ENCODE measurements around the gene CNOT10.
"Not testable (repeated sequence)": the region's sequence is repeated elsewhere in the genome, so short reads cannot be mapped to it uniquely, and the experiment has no call there.

The CNOT10 gene

GRCh38 chr3:32757618-32758374 is 72.8 kb downstream of the CNOT10 start:
- no peak for DNase-seq (ENCODE audit: low read depth)

DNA sequence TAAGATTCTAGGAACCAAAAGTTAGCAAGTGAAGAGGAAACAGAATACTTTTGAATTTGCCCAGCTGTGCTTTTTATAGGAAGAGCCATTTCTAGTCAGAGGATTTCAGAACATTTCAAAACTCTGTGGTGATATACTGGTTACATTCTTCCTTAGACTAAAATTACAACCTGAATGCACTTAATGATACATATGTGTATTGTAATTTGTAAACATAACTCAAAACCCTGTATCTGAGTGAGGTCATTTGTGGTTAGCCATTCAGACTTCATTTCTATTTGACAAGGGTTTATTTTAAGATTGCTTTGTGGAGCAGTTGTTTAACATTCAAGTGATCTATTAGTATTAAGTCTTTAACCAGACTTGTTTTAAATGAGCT is 73.4 kb downstream of the CNOT10 start:
- no peak for DNase-seq (ENCODE audit: low read depth)

DNA sequence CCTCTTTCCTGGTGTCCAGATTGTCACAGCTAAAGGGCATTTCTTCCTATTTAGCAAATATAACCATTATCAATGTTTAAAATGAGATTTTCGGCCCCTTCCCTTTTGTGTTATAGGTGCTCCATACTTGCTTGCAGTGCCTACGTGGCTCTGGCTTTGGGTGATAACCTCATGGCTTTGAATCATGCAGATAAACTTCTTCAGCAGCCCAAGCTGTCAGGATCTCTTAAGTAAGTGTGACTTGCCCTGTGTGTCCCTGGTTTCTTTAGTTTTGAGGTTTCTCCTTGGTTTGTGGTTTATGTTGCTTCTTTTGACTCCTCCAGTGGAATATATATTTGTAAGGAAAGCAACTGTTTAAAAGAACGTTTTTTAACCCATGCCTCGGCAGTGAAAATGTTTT is 74.4 kb downstream of the CNOT10 start:
- DNase-seq (ENCODE audit: low read depth), result no peak

- no peak for DNase-seq (ENCODE audit: low read depth)
These were observed 79.5 kb downstream of the CNOT10 start for GRCh38 chr3:32764481-32764880.

DNA sequence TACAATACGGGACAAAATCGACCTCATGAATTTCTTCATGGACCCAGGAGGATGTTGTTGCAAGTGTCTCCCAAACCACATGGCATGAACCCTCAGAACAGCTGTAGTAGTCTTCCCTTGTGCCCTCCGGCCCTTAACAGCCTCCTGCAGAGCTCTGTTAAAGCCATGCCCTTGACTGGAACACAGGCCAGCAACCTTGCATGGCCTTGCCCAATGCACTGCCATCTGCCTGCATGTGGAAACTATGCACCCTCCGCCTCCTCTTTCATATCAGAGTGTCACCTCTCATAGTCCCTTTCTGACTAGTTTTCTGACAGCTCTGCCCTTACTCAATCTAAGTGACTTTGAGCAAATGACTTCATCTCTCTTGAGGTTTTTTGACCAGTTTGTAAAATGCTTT is 93.4 kb downstream of the CNOT10 start:
- DNase-seq (ENCODE audit: low read depth), result no peak

DNA sequence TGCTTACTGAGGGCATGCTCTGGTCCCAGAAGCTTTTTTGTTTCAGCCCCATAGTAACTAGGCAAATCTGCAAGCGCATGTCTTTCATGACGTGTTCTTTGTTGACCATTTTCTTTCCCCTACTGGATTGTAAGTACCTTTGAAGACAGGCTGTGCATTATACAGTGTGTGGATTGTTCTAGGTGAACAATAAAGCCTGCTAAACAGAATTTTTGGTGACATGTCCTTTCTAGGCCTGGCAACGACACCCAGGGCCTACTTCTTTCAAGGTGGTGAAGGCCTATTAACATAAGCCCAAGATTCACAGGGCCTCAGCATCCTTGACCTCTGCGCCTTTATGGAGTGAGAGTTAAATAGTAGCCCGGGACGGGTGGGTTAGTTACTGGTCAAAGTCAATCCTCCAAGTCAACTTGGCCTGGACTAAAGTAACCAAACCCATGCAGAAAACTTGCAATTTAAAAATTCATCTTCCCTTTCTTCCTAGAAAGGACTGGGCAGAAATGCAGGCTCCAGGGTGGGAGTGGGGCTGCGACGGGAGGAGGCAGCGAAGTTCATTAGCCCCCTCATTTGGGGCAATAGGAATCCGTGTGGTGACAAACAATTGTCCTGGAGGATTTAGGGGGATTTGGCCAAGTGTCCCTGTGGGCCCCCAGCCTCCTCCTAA is 95.2 kb downstream of the CNOT10 start:
- no peak for DNase-seq (ENCODE audit: low read depth)

GRCh38 chr3:32780735-32781210 is 95.8 kb downstream of the CNOT10 start:
- DNase-seq (ENCODE audit: low read depth), result no peak

- DNase-seq (ENCODE audit: low read depth), result peak; percentile 49
These were observed 96.4 kb downstream of the CNOT10 start for GRCh38 chr3:32781211-32781968.

DNA sequence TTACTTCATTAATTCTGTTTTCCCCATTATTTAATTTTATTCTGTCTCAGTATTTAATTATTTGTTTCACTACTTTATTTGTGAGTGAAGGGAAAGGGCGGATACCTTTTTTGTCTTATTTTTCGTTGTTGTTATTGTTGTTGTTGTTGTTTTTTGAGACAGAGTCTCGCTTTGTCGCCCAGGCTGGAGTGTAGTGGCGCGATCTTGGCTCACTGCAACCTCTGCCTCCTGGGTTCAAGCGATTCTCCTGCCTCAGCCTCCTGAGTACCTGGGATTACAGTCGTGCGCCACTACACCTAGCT is 96.9 kb downstream of the CNOT10 start:
- DNase-seq (ENCODE audit: low read depth), result not testable (repeated sequence)

DNA sequence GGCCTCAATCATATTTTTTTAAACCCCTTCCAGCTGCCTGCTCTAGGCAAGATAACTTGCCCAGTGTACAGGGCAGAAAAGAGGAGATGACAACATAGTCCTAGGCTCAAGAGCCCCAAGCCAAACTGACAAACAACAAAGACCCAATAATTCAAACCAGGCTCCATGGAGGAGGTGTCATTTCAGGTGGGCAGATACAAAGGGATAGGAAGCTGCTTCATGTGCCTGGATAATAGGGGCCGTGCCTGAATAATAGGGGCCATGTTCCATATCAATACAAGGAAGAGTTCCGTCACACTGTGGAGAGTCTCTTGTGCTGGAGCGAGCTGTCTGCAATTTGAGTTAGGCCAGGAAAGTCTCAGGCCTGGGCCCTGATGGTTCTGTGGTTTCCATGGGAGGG is 97.4 kb downstream of the CNOT10 start:
- DNase-seq (ENCODE audit: low read depth), result no peak

- DNase-seq (ENCODE audit: low read depth), result no peak
These were observed 106.8 kb downstream of the CNOT10 start for GRCh38 chr3:32791833-32792232.

DNA sequence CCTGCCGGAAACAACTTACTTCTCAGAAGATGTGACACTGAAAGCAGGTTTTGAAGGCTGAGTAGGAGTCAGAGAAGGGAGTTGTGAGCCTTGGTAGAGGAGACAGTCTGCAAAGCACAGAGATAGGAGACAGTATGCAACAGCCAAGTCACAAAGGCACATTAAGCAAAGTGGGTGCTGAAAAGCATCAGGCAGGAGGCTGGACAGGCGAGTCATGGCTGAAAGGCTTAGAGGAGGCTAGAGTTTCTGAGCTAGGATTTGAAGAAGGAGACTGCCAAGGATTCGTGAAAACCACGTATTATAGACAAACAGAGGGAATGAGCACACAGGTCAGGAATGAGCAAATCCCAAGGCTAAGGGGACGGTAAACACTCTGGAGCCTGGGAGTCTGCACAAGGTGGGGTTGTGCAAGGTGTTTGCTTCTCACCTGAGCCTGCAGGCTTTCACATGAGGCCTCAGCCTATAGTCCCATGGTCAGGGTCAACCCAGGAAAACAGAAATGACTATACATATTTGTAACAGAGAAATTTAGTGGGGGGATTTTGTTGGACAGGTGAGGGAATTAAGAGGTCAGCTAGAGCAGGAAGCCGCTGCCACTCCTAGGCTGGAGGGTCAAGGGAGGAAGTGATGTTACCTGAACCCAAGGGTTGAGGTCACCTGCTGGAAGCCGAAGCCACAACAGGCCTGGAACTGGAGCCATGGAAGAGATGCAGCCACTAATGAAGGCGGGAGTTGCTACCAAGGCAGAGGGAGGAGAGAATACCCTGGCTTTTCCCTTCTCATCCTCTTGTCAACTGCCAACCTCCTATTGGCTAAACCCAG is 109.7 kb downstream of the CNOT10 start:
- no peak for DNase-seq (ENCODE audit: low read depth)

DNA sequence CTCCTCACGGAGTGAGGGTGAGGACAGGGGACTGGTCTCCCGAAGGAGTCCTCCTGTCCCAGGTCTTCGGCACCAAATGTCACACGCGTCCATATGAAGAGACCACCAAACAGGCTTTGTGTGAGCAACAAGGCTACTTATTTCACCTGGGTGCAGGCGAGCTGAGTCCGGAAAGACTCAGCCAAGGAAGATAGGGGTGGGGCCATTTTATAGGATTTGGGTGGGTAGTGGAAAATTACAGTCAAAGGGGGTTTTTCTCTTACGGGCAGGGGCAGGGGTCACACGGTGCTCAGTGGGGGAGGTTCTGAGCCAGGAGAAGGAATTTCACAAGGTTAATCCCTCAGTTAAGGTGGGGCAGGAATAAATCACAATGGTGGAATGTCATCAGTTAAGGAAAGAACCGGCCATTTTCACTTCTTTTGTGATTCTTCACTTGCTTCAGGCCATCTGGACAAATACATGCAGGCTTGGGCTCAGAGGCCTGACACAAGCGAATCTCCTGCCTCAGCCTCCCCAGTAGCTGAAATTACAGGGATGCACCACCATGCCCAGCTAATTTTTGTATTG is 111.5 kb downstream of the CNOT10 start:
- DNase-seq (ENCODE audit: low read depth), result not testable (repeated sequence)

DNA sequence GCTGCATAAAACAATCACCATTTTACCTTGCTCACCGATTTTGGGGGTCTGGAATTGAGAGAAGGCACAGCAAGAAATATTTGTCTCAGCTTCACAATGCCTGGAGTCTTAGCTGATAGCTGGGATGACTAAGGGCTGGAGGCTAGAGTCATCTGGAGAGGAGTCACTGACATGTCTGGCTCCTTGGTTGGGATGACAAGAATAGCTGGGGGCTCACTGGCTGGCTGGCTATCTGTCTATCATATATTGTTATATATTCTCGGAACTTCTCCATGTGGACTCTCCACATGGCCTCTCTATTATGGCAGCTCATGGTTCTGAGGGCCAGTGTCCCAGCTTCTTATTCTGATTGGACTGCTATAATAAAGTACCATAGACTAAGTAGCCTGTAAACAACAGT is 112.8 kb downstream of the CNOT10 start:
- DNase-seq (ENCODE audit: low read depth), result no peak

GRCh38 chr3:32801440-32801839 is 116.5 kb downstream of the CNOT10 start:
- not testable (repeated sequence) for DNase-seq (ENCODE audit: low read depth)

DNA sequence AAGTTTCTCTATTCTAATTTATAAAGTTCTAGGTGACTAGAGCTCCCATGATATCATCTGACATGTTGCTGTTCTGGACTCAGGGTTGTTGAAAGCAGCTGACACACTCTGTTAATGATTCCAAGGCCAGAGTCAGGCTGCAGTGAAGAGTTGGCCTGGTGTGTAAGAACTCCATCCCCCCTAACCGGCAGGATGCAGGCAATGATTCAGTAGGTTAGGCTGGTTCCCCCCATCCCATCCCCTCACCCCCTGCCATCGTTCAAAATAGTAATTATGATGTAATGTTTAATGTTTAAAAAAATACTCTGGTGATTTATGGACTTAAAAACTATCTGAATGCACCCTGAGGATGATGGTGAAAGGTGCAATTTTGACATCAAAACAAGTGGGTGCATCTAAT is 128.2 kb downstream of the CNOT10 start:
- no peak for DNase-seq (ENCODE audit: low read depth)

- no peak for DNase-seq (ENCODE audit: low read depth)
These were observed 129.4 kb downstream of the CNOT10 start for GRCh38 chr3:32814361-32814760.

GRCh38 chr3:32815841-32816438 is 131.0 kb downstream of the CNOT10 start:
- no peak for DNase-seq (ENCODE audit: low read depth)

DNA sequence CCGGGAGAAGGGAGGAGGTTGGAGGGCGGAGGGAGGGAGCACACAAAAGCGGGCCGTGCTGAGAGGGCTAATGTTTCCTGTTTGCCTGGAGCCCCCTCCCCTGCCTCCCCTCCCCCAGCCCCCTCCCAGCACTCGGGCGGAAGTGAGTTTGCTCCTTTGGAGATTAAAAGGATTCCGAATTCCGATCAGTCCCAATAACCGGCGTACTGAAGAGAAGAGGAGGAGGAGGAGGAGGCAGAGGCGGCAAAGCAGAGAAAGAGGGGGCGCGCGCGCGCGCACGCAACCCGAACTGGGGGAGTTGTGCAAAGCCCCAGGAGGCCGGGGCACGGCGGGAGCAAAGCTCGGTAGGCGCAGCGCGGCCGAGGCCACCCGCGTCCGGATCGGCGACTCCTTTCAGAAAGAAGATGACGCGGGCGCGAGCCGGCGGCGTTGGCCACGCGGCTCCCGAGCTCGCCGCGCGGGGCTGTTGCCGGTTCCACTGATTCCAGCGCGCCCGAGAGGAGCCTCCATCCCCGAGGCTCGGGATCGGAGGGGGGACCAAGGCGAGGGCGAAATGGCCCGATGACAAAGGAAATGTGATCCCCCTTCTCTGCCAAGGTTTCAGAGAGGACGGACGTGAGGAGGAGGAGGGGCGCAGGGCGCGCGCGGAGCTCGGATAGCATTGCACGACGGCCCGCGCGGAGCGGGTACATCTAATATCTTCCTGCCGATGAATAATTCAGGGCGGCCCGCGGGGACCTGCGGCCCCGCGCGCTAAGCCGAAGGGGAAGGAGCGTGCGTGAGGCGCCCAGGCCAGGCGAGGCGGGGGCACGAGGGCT is 131.7 kb downstream of the CNOT10 start:
- DNase-seq (ENCODE audit: low read depth), result no peak

- no peak for DNase-seq (ENCODE audit: low read depth)
These were observed 132.2 kb downstream of the CNOT10 start for GRCh38 chr3:32817257-32817557.
